Esophagus (tissue), 2 donors: ENCODE data around the gene NT5M. TPM values are rescaled to one million over a fixed set of nuclear protein-coding genes. Genes with fewer than 3 reads are reported as not detected.

ENCODE experiments used
- H3K27ac ChIP-seq, 2 donors: one replicate each; pipeline ENCODE4 v1.5.1; 2013; ENCODE audit warnings: low read depth in 2 of 2, mild to moderate bottlenecking in 2 of 2, inconsistent platforms in 1 of 2, low read length in 1 of 2, moderate library complexity in 1 of 2
- H3K27me3 ChIP-seq, 2 donors: one replicate each; pipeline ENCODE4 v1.6.1; 2013; ENCODE audit warnings: low read length in 2 of 2, control low read depth in 1 of 2, mild to moderate bottlenecking in 1 of 2; ENCODE audit not compliant: insufficient read depth in 2 of 2, control insufficient read depth in 1 of 2
- H3K36me3 ChIP-seq, 2 donors: one replicate each; pipeline ENCODE4 v1.6.1; 2013; ENCODE audit warnings: low read length in 1 of 2; ENCODE audit not compliant: control insufficient read depth in 2 of 2, insufficient read depth in 2 of 2
- H3K4me1 ChIP-seq, 2 donors: one replicate each; pipeline ENCODE4 v1.6.1; 2013; ENCODE audit warnings: low read length in 1 of 2; ENCODE audit not compliant: control insufficient read depth in 2 of 2, insufficient read depth in 2 of 2
- H3K4me3 ChIP-seq, 2 donors: one replicate each; pipeline ENCODE4 v1.5.1; 2013; ENCODE audit warnings: low read length in 2 of 2, mild to moderate bottlenecking in 2 of 2, low read depth in 1 of 2, moderate library complexity in 1 of 2
- H3K9me3 ChIP-seq, 2 donors: one replicate each; pipeline ENCODE4 v1.6.1; 2013; ENCODE audit warnings: mild to moderate bottlenecking in 2 of 2, low read depth in 1 of 2, low read length in 1 of 2, moderate library complexity in 1 of 2; ENCODE audit not compliant: control insufficient read depth in 2 of 2, insufficient read depth in 1 of 2
- WGBS, 2 donors: extraction: QIAGEN DNeasy Blood & Tissue Kit; methylation state at CpG; one replicate each; pipeline ENCODE4 v1.1.7; 2013; 5-methylcytosine and 5-hydroxymethylcytosine counted together
- polyA plus RNA-seq, 2 donors: library from polyadenylated mRNA; stranded (reverse); fragments of 200-250 nt; gene quantifications; one replicate each; pipeline ENCODE4 v1.2.3, GENCODE V29; 2013
- donor health status: healthy with polysubstance abuse.
- donor health status: Bipolar disorder and iron deficiency.

NT5M gene
- polyA plus RNA-seq, 2 donors = 2.1 to 2.4 TPM

DNA sequence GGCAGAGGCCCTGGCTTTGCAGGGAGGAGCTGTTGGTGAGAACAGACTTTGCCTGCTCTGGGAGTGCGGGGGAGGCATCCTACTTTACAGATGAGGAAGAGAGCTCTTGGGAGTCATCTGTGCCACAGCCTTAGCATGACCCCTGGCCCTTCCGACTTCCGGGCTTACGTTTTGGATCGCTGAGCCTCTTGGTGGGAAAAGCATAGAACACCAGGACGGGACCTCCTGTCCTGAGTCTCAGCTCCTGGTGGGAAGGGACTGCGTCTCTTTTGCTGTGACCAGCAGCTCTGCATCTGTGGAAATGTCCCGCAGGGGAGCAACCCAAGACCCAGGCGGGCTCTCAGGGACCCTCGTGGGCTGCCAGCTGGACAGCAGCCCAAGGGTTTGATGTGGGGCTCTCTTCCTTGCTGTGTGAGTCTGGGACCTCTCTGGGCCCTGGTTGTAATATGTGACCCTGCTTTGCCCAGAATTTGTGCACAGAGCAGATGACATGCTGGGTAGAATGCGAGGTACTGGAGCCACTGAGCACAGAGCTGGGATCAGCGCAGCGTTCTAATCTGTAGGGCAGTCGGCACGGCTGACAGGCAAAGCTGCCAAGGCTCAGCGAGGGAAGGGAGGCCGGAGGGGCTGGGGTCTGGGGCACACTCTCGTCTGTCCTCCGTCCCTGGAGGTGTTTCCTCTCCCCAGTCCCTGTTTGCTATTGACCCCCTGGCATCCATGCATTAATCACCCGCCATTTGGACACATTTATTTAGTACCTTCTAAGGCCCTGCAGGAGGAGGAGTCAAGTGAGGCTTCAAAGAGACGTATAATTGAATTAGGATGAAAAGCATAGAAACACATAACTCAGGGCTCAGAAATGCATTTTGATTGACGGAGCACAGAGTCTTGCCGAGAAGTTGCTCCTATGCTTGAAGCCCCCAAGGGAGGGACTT, 64.0 kb downstream of the NT5M start:
- H3K27ac ChIP-seq = no peak overlapping the region
- peaks cover 0 to 3% of the 10 kb centered on the region in 2 donors for H3K9me3 ChIP-seq
- WGBS, 2 donors = 81% methylated on average over 23 of the region's 23 CpGs
- H3K36me3 ChIP-seq = no peaks in the 10 kb centered on the region
- H3K27me3 ChIP-seq = no peaks in the 10 kb centered on the region
- no peak overlapping the region for H3K4me3 ChIP-seq
- H3K4me1 ChIP-seq = peaks cover 0 to 3% of the 10 kb centered on the region in 2 donors

GRCh38 chr17:17367931-17368330, 64.8 kb downstream of the NT5M start:
- Histone ChIP-seq H3K4me1 (peaks cover 0 to 3% of the 10 kb centered on the region in 2 donors), H3K27me3 (no peaks in the 10 kb centered on the region), H3K9me3 (peaks cover 0 to 3% of the 10 kb centered on the region in 2 donors), H3K36me3 (no peaks in the 10 kb centered on the region), H3K4me3 (no peak overlapping the region), H3K27ac (no peak overlapping the region)
- 73 to 83% methylated on average over 5 of the region's 5 CpGs for WGBS, 2 donors

GRCh38 chr17:17370711-17371110, 67.5 kb downstream of the NT5M start:
- WGBS, 2 donors = 93% methylated on average over 6 of the region's 6 CpGs
- H3K36me3 ChIP-seq = no peaks in the 10 kb centered on the region
- no peaks in the 10 kb centered on the region for H3K4me1 ChIP-seq
- H3K27ac ChIP-seq = no peak overlapping the region
- H3K4me3 ChIP-seq = no peak overlapping the region
- H3K9me3 ChIP-seq = peaks cover 0 to 2% of the 10 kb centered on the region in 2 donors
- H3K27me3 ChIP-seq = no peaks in the 10 kb centered on the region

DNA sequence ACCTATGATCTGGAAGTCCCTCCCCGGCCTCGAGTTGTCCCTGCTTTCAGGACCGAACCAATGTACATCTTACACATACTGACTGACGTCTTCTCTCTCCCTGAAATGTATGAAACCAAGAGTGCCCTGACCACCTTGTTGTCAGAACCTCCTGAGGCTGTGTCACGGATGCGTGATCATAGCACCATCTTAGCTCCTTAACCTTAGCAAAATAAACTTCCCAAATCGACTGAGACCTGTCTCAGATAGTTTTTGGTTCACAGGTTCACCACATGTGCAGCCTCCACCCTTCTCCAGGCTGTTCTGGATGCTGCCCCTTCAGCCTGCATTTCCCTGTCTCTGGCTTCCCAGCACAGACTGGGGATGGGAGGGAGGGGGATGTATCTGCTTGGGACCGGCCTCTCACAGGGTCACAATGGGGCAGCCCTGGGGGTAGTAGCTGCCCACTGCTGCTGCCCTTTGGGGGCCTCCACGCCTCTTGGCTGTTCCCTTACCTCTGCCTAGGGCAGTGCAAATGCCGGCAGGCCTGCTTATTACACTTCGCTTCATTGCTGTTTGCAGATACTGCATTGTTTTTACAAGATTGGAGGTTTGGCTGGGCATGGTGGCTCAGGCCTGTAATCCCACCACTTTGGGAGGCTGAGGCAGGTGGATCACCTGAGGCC, 69.8 kb downstream of the NT5M start:
- WGBS, 2 donors = 80% methylated on average over 11 of the region's 11 CpGs
- H3K27ac ChIP-seq = no peak overlapping the region
- no peaks in the 10 kb centered on the region for H3K36me3 ChIP-seq
- H3K27me3 ChIP-seq = no peaks in the 10 kb centered on the region
- H3K4me3 ChIP-seq = no peak overlapping the region
- H3K9me3 ChIP-seq = no peaks in the 10 kb centered on the region
- peaks cover 2 to 3% of the 10 kb centered on the region in 2 donors for H3K4me1 ChIP-seq

GRCh38 chr17:17375841-17376240, 72.7 kb downstream of the NT5M start:
- Histone ChIP-seq H3K27ac (no peak overlapping the region), H3K9me3 (no peaks in the 10 kb centered on the region), H3K4me3 (no peak overlapping the region), H3K4me1 (peaks cover 2 to 3% of the 10 kb centered on the region in 2 donors), H3K27me3 (no peaks in the 10 kb centered on the region), H3K36me3 (no peaks in the 10 kb centered on the region)
- WGBS, 2 donors = 82 to 89% methylated on average over 6 of the region's 6 CpGs

DNA sequence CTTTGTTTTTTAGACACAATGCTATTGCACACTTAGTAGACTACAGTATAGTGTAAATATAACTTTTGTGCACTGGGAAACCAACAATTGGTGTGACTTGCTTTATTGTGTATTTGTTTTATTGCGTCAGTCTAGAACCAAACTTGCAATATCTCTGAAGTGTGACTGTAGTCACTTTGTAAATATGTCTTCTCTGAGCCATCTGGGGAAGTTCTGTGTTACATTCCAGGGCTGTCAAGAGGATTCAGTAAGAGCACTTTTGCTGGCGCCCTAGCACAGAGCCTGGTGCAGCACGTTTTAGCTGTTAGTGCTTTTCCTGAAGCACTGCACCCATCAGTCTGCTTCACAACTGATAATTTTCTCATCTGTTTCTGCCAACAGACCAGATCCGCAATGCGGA, 73.2 kb downstream of the NT5M start:
- Histone ChIP-seq H3K9me3 (no peaks in the 10 kb centered on the region), H3K27me3 (no peaks in the 10 kb centered on the region), H3K4me3 (no peak overlapping the region), H3K36me3 (no peaks in the 10 kb centered on the region), H3K4me1 (peaks cover 2 to 3% of the 10 kb centered on the region in 2 donors), H3K27ac (no peak overlapping the region)
- WGBS, 2 donors = 73 to 74% methylated on average over 5 of the region's 5 CpGs

GRCh38 chr17:17377071-17377967, 74.1 kb downstream of the NT5M start:
- 75 to 79% methylated on average over 23 of the region's 23 CpGs for WGBS, 2 donors

DNA sequence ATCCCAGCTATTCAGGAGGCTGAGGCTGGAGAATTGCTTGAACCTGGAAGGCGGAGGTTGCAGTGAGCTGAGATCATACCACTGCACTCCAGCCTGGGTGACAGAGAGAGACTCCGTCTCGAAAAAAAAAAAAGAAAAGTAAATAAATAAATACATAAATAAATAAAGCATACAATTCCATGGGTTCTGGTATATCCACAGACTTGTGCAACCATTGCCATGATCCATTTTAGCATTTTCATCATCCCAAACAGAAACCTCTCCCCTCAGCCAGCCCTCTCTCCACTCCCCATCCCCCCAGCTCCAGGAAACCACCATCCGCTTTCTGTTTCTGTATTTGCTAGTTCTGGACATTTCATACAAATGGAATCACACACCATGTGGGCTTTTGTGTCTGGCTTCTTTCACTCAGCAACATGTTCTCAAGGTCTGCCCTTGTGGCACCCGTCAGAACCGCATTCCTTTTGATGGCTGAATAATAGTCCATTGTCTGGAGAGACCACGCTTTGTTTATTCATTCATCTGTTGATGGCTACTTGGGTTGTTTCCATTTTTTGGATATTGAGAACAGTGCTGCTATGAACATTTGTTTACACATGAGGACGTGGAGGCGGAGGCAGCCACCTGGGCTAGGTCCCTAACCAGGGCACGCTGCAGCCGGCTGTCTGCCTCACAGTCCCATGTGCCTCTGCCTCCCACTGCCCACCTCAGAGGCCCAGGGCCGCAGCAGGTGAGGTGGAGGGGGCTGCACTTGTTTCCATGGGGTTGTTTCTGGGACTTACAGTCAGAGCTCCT, 76.2 kb downstream of the NT5M start:
- no peak overlapping the region for H3K27ac ChIP-seq

More at GRCh38 chr17:17377071-17377967, 74.1 kb downstream of the NT5M start:
- Histone ChIP-seq H3K36me3 (no peaks in the 10 kb centered on the region), H3K4me3 (no peak overlapping the region), H3K27ac (peak overlapping the region in 1 of 2 donors; percentile 43), H3K9me3 (no peaks in the 10 kb centered on the region), H3K27me3 (no peaks in the 10 kb centered on the region), H3K4me1 (peaks cover 2 to 3% of the 10 kb centered on the region in 2 donors)

More for the DNA sequence above, 76.2 kb downstream of the NT5M start:
- H3K9me3 ChIP-seq = no peaks in the 10 kb centered on the region
- no peaks in the 10 kb centered on the region for H3K36me3 ChIP-seq
- H3K4me3 ChIP-seq = no peak overlapping the region
- peaks cover 2 to 3% of the 10 kb centered on the region in 2 donors for H3K4me1 ChIP-seq
- 67 to 78% methylated on average over 12 of the region's 12 CpGs for WGBS, 2 donors
- no peaks in the 10 kb centered on the region for H3K27me3 ChIP-seq
